Adrenal gland (tissue), 5 donors: ENCODE measurements around the gene DPYD.

Experiments used
- POLR2A ChIP-seq, 2 donors: fragments of 450-650 bp; IDR thresholded peaks; one replicate each; pipeline ENCODE4 v1.6.1; 2017; ENCODE audit warnings: antibody characterized with exemption in 2 of 2, mild to moderate bottlenecking in 2 of 2, moderate library complexity in 1 of 2
- TF ChIP-seq, protein P1 (sequence below), 6 experiments: fragments of 450-650 bp in 4 of 6; fragments of 200-600 bp in 2 of 6; sonication (generic) in 1 of 6; IDR thresholded peaks; 1 replicate in 5 of 6; 2 replicates in 1 of 6; pipeline versions ENCODE4 v1.5.1 to v1.8.0; 2016 to 2021; ENCODE audit warnings: antibody characterized with exemption in 6 of 6, mild to moderate bottlenecking in 2 of 6, moderate library complexity in 1 of 6
- donor health status: DM: no; HTN: no; CAD: no.

DNA sequence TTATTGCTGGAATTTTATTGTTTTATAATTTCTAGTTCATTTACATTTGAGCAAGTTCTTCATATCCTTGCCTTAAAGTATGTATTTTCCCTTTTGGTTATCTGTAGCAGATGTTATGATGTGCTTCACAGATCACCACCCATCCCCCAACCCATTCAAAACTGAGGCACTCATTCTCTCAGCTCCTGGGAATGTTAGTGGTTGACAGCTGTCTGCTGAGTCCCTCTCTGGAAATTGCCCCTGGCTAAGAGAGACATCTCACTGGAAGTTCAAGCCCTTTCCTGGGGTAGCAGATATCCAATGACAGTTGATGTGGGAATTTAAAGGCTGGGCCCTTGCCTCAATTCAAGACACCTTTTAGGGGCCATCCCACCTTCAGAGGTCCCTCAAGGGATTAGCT lies 4.3 kb upstream of the DPYD start:
- TF ChIP-seq, protein P1, sequence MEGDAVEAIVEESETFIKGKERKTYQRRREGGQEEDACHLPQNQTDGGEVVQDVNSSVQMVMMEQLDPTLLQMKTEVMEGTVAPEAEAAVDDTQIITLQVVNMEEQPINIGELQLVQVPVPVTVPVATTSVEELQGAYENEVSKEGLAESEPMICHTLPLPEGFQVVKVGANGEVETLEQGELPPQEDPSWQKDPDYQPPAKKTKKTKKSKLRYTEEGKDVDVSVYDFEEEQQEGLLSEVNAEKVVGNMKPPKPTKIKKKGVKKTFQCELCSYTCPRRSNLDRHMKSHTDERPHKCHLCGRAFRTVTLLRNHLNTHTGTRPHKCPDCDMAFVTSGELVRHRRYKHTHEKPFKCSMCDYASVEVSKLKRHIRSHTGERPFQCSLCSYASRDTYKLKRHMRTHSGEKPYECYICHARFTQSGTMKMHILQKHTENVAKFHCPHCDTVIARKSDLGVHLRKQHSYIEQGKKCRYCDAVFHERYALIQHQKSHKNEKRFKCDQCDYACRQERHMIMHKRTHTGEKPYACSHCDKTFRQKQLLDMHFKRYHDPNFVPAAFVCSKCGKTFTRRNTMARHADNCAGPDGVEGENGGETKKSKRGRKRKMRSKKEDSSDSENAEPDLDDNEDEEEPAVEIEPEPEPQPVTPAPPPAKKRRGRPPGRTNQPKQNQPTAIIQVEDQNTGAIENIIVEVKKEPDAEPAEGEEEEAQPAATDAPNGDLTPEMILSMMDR (IDR thresholded peaks at IDR 0.05) = no peak
- TF ChIP-seq POLR2A (IDR thresholded peaks at IDR 0.05) = no peak
